Ishikawa (cell line): ENCODE data around the gene GRXCR2.

Source experiments
- CREB1 ChIP-seq: IDR thresholded peaks from 2 replicates; pipeline ENCODE4 v1.6.1; 2012; ENCODE audit warnings: low read depth
- EP300 ChIP-seq: IDR thresholded peaks from 2 replicates; pipeline ENCODE4 v1.6.1; 2012; ENCODE audit warnings: borderline replicate concordance
- RAD21 ChIP-seq: IDR thresholded peaks from 2 replicates; pipeline ENCODE4 v1.6.1; 2012; ENCODE audit warnings: low read depth
- TAF1 ChIP-seq: IDR thresholded peaks from 2 replicates; pipeline ENCODE4 v1.6.1; 2012; ENCODE audit warnings: low read depth, mild to moderate bottlenecking
- TF ChIP-seq, protein P1 (sequence below): IDR thresholded peaks from 2 replicates; pipeline ENCODE4 v1.6.1; 2012; ENCODE audit warnings: low read depth, mild to moderate bottlenecking
- TF ChIP-seq, protein P2 (sequence below): IDR thresholded peaks from 2 replicates; pipeline ENCODE4 v1.6.1; 2012

DNA sequence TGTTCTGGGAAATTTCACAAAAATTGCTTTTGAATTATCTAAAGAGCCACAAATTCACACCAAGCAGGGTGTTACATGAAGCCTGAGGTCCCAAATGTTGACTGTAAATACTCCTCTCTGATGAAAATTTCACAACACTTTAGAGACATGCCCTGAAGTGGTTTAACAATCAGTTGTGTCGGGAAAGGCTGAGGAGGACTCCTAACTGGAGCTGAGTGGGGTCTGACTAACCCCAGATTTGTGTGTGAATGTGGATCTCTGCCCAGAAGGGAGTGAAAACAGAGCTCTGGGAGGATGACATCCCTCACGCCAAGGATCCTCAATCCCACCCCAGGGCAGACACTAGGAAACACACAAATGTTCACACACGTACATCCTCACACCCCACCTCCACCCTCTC, 31.1 kb upstream of the GRXCR2 start:
- TF ChIP-seq, protein P1, sequence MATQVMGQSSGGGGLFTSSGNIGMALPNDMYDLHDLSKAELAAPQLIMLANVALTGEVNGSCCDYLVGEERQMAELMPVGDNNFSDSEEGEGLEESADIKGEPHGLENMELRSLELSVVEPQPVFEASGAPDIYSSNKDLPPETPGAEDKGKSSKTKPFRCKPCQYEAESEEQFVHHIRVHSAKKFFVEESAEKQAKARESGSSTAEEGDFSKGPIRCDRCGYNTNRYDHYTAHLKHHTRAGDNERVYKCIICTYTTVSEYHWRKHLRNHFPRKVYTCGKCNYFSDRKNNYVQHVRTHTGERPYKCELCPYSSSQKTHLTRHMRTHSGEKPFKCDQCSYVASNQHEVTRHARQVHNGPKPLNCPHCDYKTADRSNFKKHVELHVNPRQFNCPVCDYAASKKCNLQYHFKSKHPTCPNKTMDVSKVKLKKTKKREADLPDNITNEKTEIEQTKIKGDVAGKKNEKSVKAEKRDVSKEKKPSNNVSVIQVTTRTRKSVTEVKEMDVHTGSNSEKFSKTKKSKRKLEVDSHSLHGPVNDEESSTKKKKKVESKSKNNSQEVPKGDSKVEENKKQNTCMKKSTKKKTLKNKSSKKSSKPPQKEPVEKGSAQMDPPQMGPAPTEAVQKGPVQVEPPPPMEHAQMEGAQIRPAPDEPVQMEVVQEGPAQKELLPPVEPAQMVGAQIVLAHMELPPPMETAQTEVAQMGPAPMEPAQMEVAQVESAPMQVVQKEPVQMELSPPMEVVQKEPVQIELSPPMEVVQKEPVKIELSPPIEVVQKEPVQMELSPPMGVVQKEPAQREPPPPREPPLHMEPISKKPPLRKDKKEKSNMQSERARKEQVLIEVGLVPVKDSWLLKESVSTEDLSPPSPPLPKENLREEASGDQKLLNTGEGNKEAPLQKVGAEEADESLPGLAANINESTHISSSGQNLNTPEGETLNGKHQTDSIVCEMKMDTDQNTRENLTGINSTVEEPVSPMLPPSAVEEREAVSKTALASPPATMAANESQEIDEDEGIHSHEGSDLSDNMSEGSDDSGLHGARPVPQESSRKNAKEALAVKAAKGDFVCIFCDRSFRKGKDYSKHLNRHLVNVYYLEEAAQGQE: no peak
- TF ChIP-seq RAD21 (no peak), TAF1 (no peak), EP300 (no peak), CREB1 (no peak)
- TF ChIP-seq, protein P2, sequence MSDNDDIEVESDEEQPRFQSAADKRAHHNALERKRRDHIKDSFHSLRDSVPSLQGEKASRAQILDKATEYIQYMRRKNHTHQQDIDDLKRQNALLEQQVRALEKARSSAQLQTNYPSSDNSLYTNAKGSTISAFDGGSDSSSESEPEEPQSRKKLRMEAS: no peak
